CD14-positive monocyte (primary cell): ENCODE data around the gene CPN2. TPM values are rescaled to one million over a fixed set of nuclear protein-coding genes. Genes with fewer than 3 reads are reported as not detected.

ENCODE experiments used
- DNase-seq, 3 donors: peaks; one replicate each; pipeline ENCODE4 v3.0.0-alpha.2; 2011 to 2022
- H2AFZ ChIP-seq: 2 replicates; pipeline ENCODE4 v1.6.0; 2012; ENCODE audit warnings: mild to moderate bottlenecking, low read depth, low read length, inconsistent platforms; ENCODE audit not compliant: insufficient read depth, poor library complexity, severe bottlenecking
- H3K27ac ChIP-seq, 2 donors: 1 replicate in 1 of 2; 2 replicates in 1 of 2; pipeline ENCODE4 v1.5.1; 2012 to 2013; ENCODE audit warnings: low read length in 2 of 2, control low read depth in 1 of 2, inconsistent platforms in 1 of 2, low read depth in 1 of 2, mild to moderate bottlenecking in 1 of 2
- H3K27me3 ChIP-seq, 2 donors: one replicate each; pipeline versions ENCODE4 v1.6.0 to v1.6.1; 2011 to 2013; ENCODE audit warnings: low read length in 2 of 2; ENCODE audit not compliant: control insufficient read depth in 2 of 2, insufficient read depth in 2 of 2
- H3K36me3 ChIP-seq, 2 donors: replicated peaks in 1 of 2; 1 replicate in 1 of 2; 2 replicates in 1 of 2; pipeline versions ENCODE4 v1.5.1 to v1.6.1; 2012 to 2013; ENCODE audit warnings: low read length in 2 of 2, control low read depth in 1 of 2, inconsistent platforms in 1 of 2, mild to moderate bottlenecking in 1 of 2; ENCODE audit not compliant: insufficient read depth in 2 of 2, control insufficient read depth in 1 of 2
- H3K4me1 ChIP-seq, 2 donors: 1 replicate in 1 of 2; 2 replicates in 1 of 2; pipeline versions ENCODE4 v1.5.1 to v1.6.1; 2012 to 2013; ENCODE audit warnings: low read length in 2 of 2, control low read depth in 1 of 2, inconsistent platforms in 1 of 2, mild to moderate bottlenecking in 1 of 2, moderate library complexity in 1 of 2; ENCODE audit not compliant: insufficient read depth in 2 of 2, control insufficient read depth in 1 of 2
- H3K4me2 ChIP-seq: replicated peaks from 2 replicates; pipeline ENCODE3; 2012; ENCODE audit warnings: low read length, moderate library complexity, mild to moderate bottlenecking; ENCODE audit not compliant: poor library complexity, severe bottlenecking; ENCODE audit errors: extremely low read depth
- H3K4me3 ChIP-seq, 3 experiments: fragments of 200-600 bp in 1 of 3; sonication (generic) in 1 of 3; replicated peaks in 1 of 3; 1 replicate in 2 of 3; 2 replicates in 1 of 3; pipeline ENCODE4 v1.5.1; 2011 to 2013; ENCODE audit warnings: low read length in 3 of 3, mild to moderate bottlenecking in 3 of 3, control low read depth in 2 of 3, low read depth in 2 of 3, inconsistent platforms in 1 of 3, moderate library complexity in 1 of 3
- H3K79me2 ChIP-seq: 2 replicates; pipeline ENCODE4 v1.6.0; 2012; ENCODE audit warnings: mild to moderate bottlenecking, control low read depth, inconsistent platforms, low read length, moderate library complexity; ENCODE audit not compliant: insufficient read depth
- H3K9ac ChIP-seq: 2 replicates; pipeline ENCODE4 v1.6.0; 2017; ENCODE audit warnings: low read length, mild to moderate bottlenecking; ENCODE audit not compliant: insufficient read depth, poor library complexity, severe bottlenecking
- H3K9me3 ChIP-seq, 2 donors: replicated peaks in 1 of 2; 1 replicate in 1 of 2; 2 replicates in 1 of 2; pipeline versions ENCODE4 v1.5.1 to v1.6.1; 2012 to 2013; ENCODE audit warnings: low read length in 2 of 2, control low read depth in 1 of 2; ENCODE audit not compliant: control insufficient read depth in 1 of 2, insufficient read depth in 1 of 2
- H4K20me1 ChIP-seq: 2 replicates; pipeline ENCODE4 v1.6.0; 2012; ENCODE audit warnings: mild to moderate bottlenecking, low read length, control low read depth, moderate library complexity; ENCODE audit not compliant: insufficient read depth
- H3K27ac Mint-ChIP-seq, 7 donors: one replicate each; pipeline ENCODE4 v1.8.0; 2020; ENCODE audit warnings: mild to moderate bottlenecking in 7 of 7, mixed read lengths in 7 of 7, moderate library complexity in 6 of 7, inconsistent platforms in 2 of 7
- H3K27me3 Mint-ChIP-seq, 3 donors: one replicate each; pipeline ENCODE4 v1.8.0; 2021 to 2022; ENCODE audit warnings: low read depth in 3 of 3, mild to moderate bottlenecking in 3 of 3, mixed read lengths in 3 of 3, moderate library complexity in 3 of 3, inconsistent platforms in 1 of 3
- H3K36me3 Mint-ChIP-seq, 2 donors: one replicate each; pipeline ENCODE4 v1.8.0; 2020; ENCODE audit warnings: mixed read lengths in 2 of 2, inconsistent platforms in 1 of 2, mild to moderate bottlenecking in 1 of 2
- H3K4me1 Mint-ChIP-seq: one replicate; pipeline ENCODE4 v1.8.0; 2020; ENCODE audit warnings: mild to moderate bottlenecking, mixed read lengths
- H3K4me3 Mint-ChIP-seq, 2 donors: one replicate each; pipeline ENCODE4 v1.8.0; 2020; ENCODE audit warnings: mild to moderate bottlenecking in 2 of 2, mixed read lengths in 2 of 2, moderate library complexity in 1 of 2
- H3K9me3 Mint-ChIP-seq, 7 donors: one replicate each; pipeline ENCODE4 v1.8.0; 2020 to 2022; ENCODE audit warnings: mixed read lengths in 7 of 7, mild to moderate bottlenecking in 6 of 7, moderate library complexity in 6 of 7, inconsistent platforms in 2 of 7
- CTCF ChIP-seq: fragments of 200-600 bp; IDR thresholded peaks from one replicate; pipeline ENCODE4 v1.8.0; 2022; ENCODE audit warnings: antibody characterized with exemption, mild to moderate bottlenecking
- WGBS: methylation state at CpG from one replicate; pipeline ENCODE4 v1.1.5; 2013; ENCODE audit warnings: missing lambda C conversion rate; ENCODE audit not compliant: insufficient coverage; 5-methylcytosine and 5-hydroxymethylcytosine counted together
- intact Hi-C, 2 donors: fragments of 100-400 bp; cut with micrococcal nuclease; formaldehyde crosslinking; loops; one replicate each; pipeline versions ENCODE4 v1.15.0 to v1.15.1; 2023
- polyA plus RNA-seq, 3 donors: library from polyadenylated mRNA; depleted of rRNA in 1 of 3; unstranded in 2 of 3; stranded (reverse) in 1 of 3; fragments of 300-500 nt in 2 of 3; fragments of >200 nt in 1 of 3; fragmentation: Illumina TruSeq in 2 of 3; gene quantifications; 1 replicate in 2 of 3; 2 replicates in 1 of 3; pipeline ENCODE4 v1.2.3, GENCODE V29; 2012 to 2021

Gene CPN2
- polyA plus RNA-seq, 3 donors = not detected

GRCh38 chr3:194315965-194316361, 35.2 kb downstream of the CPN2 start:
- H3K27me3 Mint-ChIP-seq = peaks cover 55 to 78% (median 59%) of the 10 kb centered on the region in 3 donors
- no peak overlapping the region for H3K9ac ChIP-seq
- H3K9me3 Mint-ChIP-seq = peaks cover 7 to 20% (median 12%) of the 10 kb centered on the region in 7 donors

More at GRCh38 chr3:194315965-194316361, 35.2 kb downstream of the CPN2 start:
- no peak overlapping the region for H3K27ac ChIP-seq
- H2AFZ ChIP-seq = peak overlapping the region; percentile 85
- DNase-seq = no peak
- peak overlapping the region in 1 of 3 experiments; percentile 71 for H3K4me3 ChIP-seq
- TF ChIP-seq CTCF = peak; percentile 67
- intact Hi-C loops = loop anchor here (2.0 to 10.0 kb wide), 2 partner anchors 535 to 651 kb away; no protein-coding TSS in a partner anchor
- H3K4me1 ChIP-seq = peaks cover 6 to 14% of the 10 kb centered on the region in 2 donors
- Mint-ChIP-seq H3K27ac (no peak overlapping the region), H3K4me1 (peaks cover 8% of the 10 kb centered on the region), H3K4me3 (peak overlapping the region in 1 of 2 donors; percentile 9), H3K36me3 (no peaks in the 10 kb centered on the region)
- H3K9me3 ChIP-seq = peaks cover 9% of the 10 kb centered on the region in 2 donors
- no peaks in the 10 kb centered on the region for H3K79me2 ChIP-seq
- H3K4me2 ChIP-seq = peak overlapping the region; percentile 92
- 9% methylated on average over 12 of the region's 17 CpGs for WGBS
- H4K20me1 ChIP-seq = no peaks in the 10 kb centered on the region
- no peaks in the 10 kb centered on the region for H3K36me3 ChIP-seq
- H3K27me3 ChIP-seq = peaks cover 30 to 61% of the 10 kb centered on the region in 2 donors
